ENCODE data around the gene PTPRN2. TPM values are rescaled to one million over a fixed set of nuclear protein-coding genes. Genes with fewer than 3 reads are reported as not detected.

Gene PTPRN2
- total RNA-seq, 2 experiments from 2014 or later = 7.0 to 7.2 TPM

GRCh38 chr7:158374146-158374545, 213.5 kb downstream of the PTPRN2 start:
- DNase-seq (no peak), ATAC-seq (no peak)
- POLR2A ChIA-PET = no interaction called here
- CTCF ChIA-PET = no interaction called here
- no peak overlapping the region for H3K27ac Mint-ChIP-seq
- no peaks in the 10 kb centered on the region for H3K36me3 Mint-ChIP-seq (ENCODE audit: low read depth)
- no peak overlapping the region for H3K4me3 Mint-ChIP-seq
- H3K27me3 Mint-ChIP-seq (ENCODE audit: low read depth) = no peaks in the 10 kb centered on the region
- H3K9me3 Mint-ChIP-seq (ENCODE audit: insufficient read depth) = no peaks in the 10 kb centered on the region
- no peaks in the 10 kb centered on the region for H3K4me1 Mint-ChIP-seq (ENCODE audit: low read depth)

DNA sequence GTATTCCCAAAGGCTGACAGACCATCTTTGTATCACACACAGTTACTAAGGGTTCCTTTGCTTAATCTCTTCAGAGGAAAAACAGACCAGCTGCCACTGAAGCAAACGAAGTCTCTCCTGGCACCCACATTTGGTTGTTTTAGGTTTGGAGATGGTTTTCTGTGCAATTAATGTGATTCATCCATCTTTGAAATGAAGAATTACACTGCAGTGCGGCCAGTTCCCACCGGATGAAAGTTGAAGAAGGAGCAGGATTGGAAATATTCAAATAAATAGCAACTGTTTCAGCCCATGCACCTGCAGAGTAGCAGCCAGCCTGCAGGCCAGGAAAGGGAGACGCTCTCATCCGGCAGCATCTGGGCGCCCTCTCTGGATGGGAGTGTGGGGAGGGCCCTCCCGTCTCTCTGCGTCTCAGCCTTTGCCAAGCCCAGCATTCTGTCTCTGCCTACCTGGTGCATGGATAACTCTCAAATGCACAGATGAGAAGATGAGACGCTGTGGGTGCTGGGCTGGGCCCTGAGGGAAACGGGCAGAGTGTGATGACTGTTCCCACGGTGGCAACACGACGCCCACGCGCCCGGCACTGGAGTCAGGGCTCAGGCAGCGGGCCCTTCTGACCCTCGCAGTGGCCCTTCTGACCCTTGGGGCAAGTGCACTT, 214.0 kb downstream of the PTPRN2 start:
- ATAC-seq (no peak), DNase-seq (no peak)
- no peaks in the 10 kb centered on the region for H3K9me3 Mint-ChIP-seq (ENCODE audit: insufficient read depth)
- no peak overlapping the region for H3K27ac Mint-ChIP-seq
- no peaks in the 10 kb centered on the region for H3K36me3 Mint-ChIP-seq (ENCODE audit: low read depth)
- ChIA-PET CTCF (no interaction called here), POLR2A (no interaction called here)
- H3K4me1 Mint-ChIP-seq (ENCODE audit: low read depth) = no peaks in the 10 kb centered on the region
- H3K27me3 Mint-ChIP-seq (ENCODE audit: low read depth) = no peaks in the 10 kb centered on the region
- H3K4me3 Mint-ChIP-seq = no peak overlapping the region

DNA sequence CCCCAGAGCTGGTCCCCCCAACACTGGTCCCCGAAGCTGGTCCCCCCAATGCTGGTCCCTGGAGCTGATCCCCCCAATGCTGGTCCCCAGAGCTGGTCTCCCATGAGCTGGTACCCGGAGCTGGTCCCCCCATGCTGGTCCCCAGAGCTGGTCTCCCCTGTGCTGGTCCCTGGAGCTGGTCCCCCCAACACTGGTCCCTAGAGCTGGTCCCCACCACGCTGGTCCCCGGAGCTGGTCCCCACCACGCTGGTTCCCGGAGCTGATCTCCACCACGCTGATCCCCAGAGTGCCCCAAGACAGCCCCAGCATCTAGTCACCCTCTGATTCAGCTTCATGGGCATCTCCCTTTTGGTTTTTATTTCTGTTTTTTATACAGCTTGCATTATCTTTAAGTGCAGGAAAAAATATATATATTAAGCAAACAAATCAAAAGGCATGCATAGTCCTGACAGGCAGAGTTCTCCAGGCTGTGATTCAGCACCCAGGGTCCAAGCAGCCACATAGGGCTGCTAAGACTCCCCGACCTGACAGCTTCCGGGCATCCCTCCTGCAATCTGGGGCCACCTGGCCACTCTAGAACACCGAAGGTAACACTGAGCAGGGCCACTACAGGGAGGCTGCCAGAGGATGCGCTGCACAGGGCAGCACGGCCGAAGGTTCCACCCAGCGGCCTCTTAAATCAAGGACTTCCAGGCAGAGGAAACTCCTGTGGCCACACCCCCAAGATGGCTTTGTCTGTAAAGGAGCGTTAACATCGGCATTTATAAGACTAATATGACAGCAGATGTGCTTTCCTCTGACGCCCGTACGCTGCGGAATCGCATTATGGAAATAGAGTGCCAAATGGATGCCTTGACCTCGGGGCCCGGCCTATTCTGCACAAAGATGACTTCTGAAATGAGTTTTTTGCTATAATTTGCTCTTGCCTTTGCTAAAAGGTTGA, 215.0 kb downstream of the PTPRN2 start:
- no peaks in the 10 kb centered on the region for H3K36me3 Mint-ChIP-seq (ENCODE audit: low read depth)
- DNase-seq (no peak), ATAC-seq (no peak)
- no peaks in the 10 kb centered on the region for H3K4me1 Mint-ChIP-seq (ENCODE audit: low read depth)
- no peak overlapping the region for H3K27ac Mint-ChIP-seq
- H3K27me3 Mint-ChIP-seq (ENCODE audit: low read depth) = no peaks in the 10 kb centered on the region
- no peaks in the 10 kb centered on the region for H3K9me3 Mint-ChIP-seq (ENCODE audit: insufficient read depth)
- ChIA-PET POLR2A (no interaction called here), CTCF (no interaction called here)
- H3K4me3 Mint-ChIP-seq = no peak overlapping the region

- no peaks in the 10 kb centered on the region for H3K36me3 Mint-ChIP-seq (ENCODE audit: low read depth)
- CTCF ChIA-PET = no interaction called here
Measured at GRCh38 chr7:158371856-158372255, 215.8 kb downstream of the PTPRN2 start.

GRCh38 chr7:158369866-158370265, 217.8 kb downstream of the PTPRN2 start:
- no peaks in the 10 kb centered on the region for H3K9me3 Mint-ChIP-seq (ENCODE audit: insufficient read depth)
- no peaks in the 10 kb centered on the region for H3K36me3 Mint-ChIP-seq (ENCODE audit: low read depth)
- H3K4me3 Mint-ChIP-seq = no peak overlapping the region
- H3K27me3 Mint-ChIP-seq (ENCODE audit: low read depth) = no peaks in the 10 kb centered on the region
- H3K27ac Mint-ChIP-seq = no peak overlapping the region
- CTCF ChIA-PET = no interaction called here
- ATAC-seq (no peak), DNase-seq (no peak)
- H3K4me1 Mint-ChIP-seq (ENCODE audit: low read depth) = no peaks in the 10 kb centered on the region
- POLR2A ChIA-PET = no interaction called here

More at GRCh38 chr7:158371856-158372255, 215.8 kb downstream of the PTPRN2 start:
- DNase-seq (no peak), ATAC-seq (no peak)
- Mint-ChIP-seq H3K9me3 (ENCODE audit: insufficient read depth) (no peaks in the 10 kb centered on the region), H3K27ac (no peak overlapping the region), H3K27me3 (ENCODE audit: low read depth) (no peaks in the 10 kb centered on the region), H3K4me3 (no peak overlapping the region), H3K4me1 (ENCODE audit: low read depth) (no peaks in the 10 kb centered on the region)
- POLR2A ChIA-PET = no interaction called here

- H3K27ac Mint-ChIP-seq = no peak overlapping the region
- CTCF ChIA-PET = no interaction called here
- H3K36me3 Mint-ChIP-seq (ENCODE audit: low read depth) = no peaks in the 10 kb centered on the region
- H3K27me3 Mint-ChIP-seq (ENCODE audit: low read depth) = no peaks in the 10 kb centered on the region
- no peak overlapping the region for H3K4me3 Mint-ChIP-seq
- H3K9me3 Mint-ChIP-seq (ENCODE audit: insufficient read depth) = no peaks in the 10 kb centered on the region
- ATAC-seq = no peak
- DNase-seq = no peak
- POLR2A ChIA-PET = no interaction called here
- no peaks in the 10 kb centered on the region for H3K4me1 Mint-ChIP-seq (ENCODE audit: low read depth)
Measured at GRCh38 chr7:158369290-158369689, 218.3 kb downstream of the PTPRN2 start.

DNA sequence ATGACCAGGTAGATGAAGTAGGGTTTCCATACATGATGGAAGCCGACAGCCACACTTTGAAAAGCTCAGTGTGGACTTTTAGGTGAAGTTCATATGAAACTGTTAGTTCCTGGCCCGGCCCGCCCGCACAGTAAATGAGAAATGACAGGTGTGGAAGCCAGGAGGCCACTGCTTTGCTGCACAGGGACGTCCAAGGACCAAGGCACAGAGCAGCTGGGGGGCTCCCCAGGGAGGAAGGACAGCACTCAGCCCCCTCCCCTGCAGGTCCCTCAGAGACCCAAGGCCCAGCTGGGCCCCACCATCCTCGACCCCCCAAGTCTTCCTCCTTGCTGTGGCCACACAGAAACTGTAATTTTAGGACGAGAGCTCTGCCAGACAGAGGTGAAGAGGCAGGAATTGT, 219.2 kb downstream of the PTPRN2 start:
- Mint-ChIP-seq H3K36me3 (ENCODE audit: low read depth) (no peaks in the 10 kb centered on the region), H3K27me3 (ENCODE audit: low read depth) (no peaks in the 10 kb centered on the region), H3K9me3 (ENCODE audit: insufficient read depth) (no peaks in the 10 kb centered on the region), H3K27ac (no peak overlapping the region), H3K4me1 (ENCODE audit: low read depth) (no peaks in the 10 kb centered on the region), H3K4me3 (no peak overlapping the region)
- POLR2A ChIA-PET = no interaction called here
- DNase-seq = no peak
- ATAC-seq = no peak
- CTCF ChIA-PET = no interaction called here

DNA sequence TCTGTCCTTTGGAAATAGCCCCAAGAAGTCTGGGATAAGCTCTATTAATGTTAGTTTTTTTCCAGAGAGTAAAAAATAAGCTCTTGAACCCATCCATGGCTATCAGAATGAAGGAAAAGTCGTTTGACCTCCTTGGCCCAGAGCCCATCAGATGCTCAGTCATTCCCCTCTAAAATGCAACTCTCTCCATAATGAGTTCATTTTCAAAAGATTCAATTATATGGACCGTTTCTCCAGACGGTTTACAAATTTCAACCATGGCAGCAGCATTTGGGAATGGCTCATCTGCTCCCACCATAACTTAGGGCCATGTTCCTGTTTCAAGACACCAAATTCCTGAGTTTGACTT, 220.0 kb downstream of the PTPRN2 start:
- H3K9me3 Mint-ChIP-seq (ENCODE audit: insufficient read depth) = no peaks in the 10 kb centered on the region
- H3K36me3 Mint-ChIP-seq (ENCODE audit: low read depth) = no peaks in the 10 kb centered on the region
- ATAC-seq (no peak), DNase-seq (no peak)
- no peaks in the 10 kb centered on the region for H3K4me1 Mint-ChIP-seq (ENCODE audit: low read depth)
- ChIA-PET CTCF (no interaction called here), POLR2A (no interaction called here)
- no peak overlapping the region for H3K4me3 Mint-ChIP-seq
- no peak overlapping the region for H3K27ac Mint-ChIP-seq
- H3K27me3 Mint-ChIP-seq (ENCODE audit: low read depth) = no peaks in the 10 kb centered on the region

GRCh38 chr7:158366916-158367633, 220.5 kb downstream of the PTPRN2 start:
- ATAC-seq = no peak
- Mint-ChIP-seq H3K27me3 (ENCODE audit: low read depth) (no peaks in the 10 kb centered on the region), H3K4me3 (no peak overlapping the region), H3K27ac (no peak overlapping the region), H3K36me3 (ENCODE audit: low read depth) (no peaks in the 10 kb centered on the region), H3K4me1 (ENCODE audit: low read depth) (no peaks in the 10 kb centered on the region), H3K9me3 (ENCODE audit: insufficient read depth) (no peaks in the 10 kb centered on the region)
- ChIA-PET CTCF (no interaction called here), POLR2A (no interaction called here)
- no peak for DNase-seq

- no peaks in the 10 kb centered on the region for H3K9me3 Mint-ChIP-seq (ENCODE audit: insufficient read depth)
- H3K27me3 Mint-ChIP-seq (ENCODE audit: low read depth) = no peaks in the 10 kb centered on the region
- ChIA-PET CTCF (no interaction called here), POLR2A (no interaction called here)
- H3K4me1 Mint-ChIP-seq (ENCODE audit: low read depth) = no peaks in the 10 kb centered on the region
- no peak for ATAC-seq
- no peak overlapping the region for H3K27ac Mint-ChIP-seq
- no peaks in the 10 kb centered on the region for H3K36me3 Mint-ChIP-seq (ENCODE audit: low read depth)
- no peak overlapping the region for H3K4me3 Mint-ChIP-seq
- no peak for DNase-seq
Measured at GRCh38 chr7:158366346-158366745, 221.3 kb downstream of the PTPRN2 start.

GRCh38 chr7:158365267-158365666, 222.4 kb downstream of the PTPRN2 start:
- ATAC-seq (no peak), DNase-seq (no peak)
- Mint-ChIP-seq H3K36me3 (ENCODE audit: low read depth) (no peaks in the 10 kb centered on the region), H3K9me3 (ENCODE audit: insufficient read depth) (no peaks in the 10 kb centered on the region), H3K4me3 (no peak overlapping the region), H3K4me1 (ENCODE audit: low read depth) (no peaks in the 10 kb centered on the region), H3K27ac (no peak overlapping the region), H3K27me3 (ENCODE audit: low read depth) (no peaks in the 10 kb centered on the region)
- CTCF ChIA-PET = no interaction called here
- POLR2A ChIA-PET = no interaction called here

DNA sequence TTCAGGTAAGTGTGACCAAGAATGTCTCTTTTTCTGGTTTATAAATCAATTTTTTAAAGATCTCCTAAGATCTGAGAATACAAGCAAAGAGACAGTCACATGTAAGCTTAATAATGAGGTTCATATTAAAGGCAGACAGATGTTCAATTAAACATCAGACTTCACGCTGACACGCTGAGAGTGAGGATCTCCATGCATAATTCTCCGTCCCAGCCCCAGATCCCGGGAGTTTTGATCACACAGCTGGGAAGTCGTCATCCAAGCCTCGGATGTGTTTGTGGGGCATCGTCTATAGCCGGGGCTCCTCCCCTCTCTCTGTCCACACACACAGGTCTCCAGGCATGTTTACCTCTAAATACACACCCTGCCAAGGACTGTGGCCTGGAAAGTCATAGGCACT, 223.2 kb downstream of the PTPRN2 start:
- Mint-ChIP-seq H3K36me3 (ENCODE audit: low read depth) (no peaks in the 10 kb centered on the region), H3K4me3 (no peak overlapping the region), H3K27me3 (ENCODE audit: low read depth) (no peaks in the 10 kb centered on the region), H3K27ac (no peak overlapping the region), H3K4me1 (ENCODE audit: low read depth) (no peaks in the 10 kb centered on the region), H3K9me3 (ENCODE audit: insufficient read depth) (no peaks in the 10 kb centered on the region)
- POLR2A ChIA-PET = no interaction called here
- DNase-seq (no peak), ATAC-seq (no peak)
- CTCF ChIA-PET = no interaction called here

Measured in activated CD8-positive, alpha-beta T cell treated with anti-CD3 and anti-CD28 coated beads, Interleukin-2, amount 10 ng/mL, durations not matched to agents 7 days and 5 days (primary cell).